Osteoblast (primary cell): ENCODE data around the gene CACNG5. TPM values are rescaled to one million over a fixed set of nuclear protein-coding genes. Genes with fewer than 3 reads are reported as not detected.

Source experiments
- DNase-seq: peaks from one replicate; pipeline ENCODE4 v3.0.0; 2011; ENCODE audit warnings: low spot score, mixed read lengths; ENCODE audit not compliant: insufficient read length; ENCODE audit errors: missing footprints
- H2AFZ ChIP-seq: 2 replicates; pipeline ENCODE4 v1.6.0; 2011; ENCODE audit warnings: mild to moderate bottlenecking, low read length
- H3K27ac ChIP-seq: 2 replicates; pipeline ENCODE4 v1.5.1; 2011; ENCODE audit warnings: mild to moderate bottlenecking, low read depth, low read length, moderate library complexity
- H3K27me3 ChIP-seq: 2 replicates; pipeline ENCODE4 v1.6.0; 2012; ENCODE audit warnings: mild to moderate bottlenecking, control low read depth, inconsistent platforms, low read length, moderate library complexity; ENCODE audit not compliant: insufficient read depth
- H3K36me3 ChIP-seq: 2 replicates; pipeline ENCODE4 v1.5.1; 2011; ENCODE audit warnings: mild to moderate bottlenecking, low read length, control low read depth, moderate library complexity; ENCODE audit not compliant: insufficient read depth
- H3K4me1 ChIP-seq: 2 replicates; pipeline ENCODE4 v1.5.1; 2011; ENCODE audit warnings: mild to moderate bottlenecking, low read length, control low read depth, moderate library complexity; ENCODE audit not compliant: insufficient read depth
- H3K4me2 ChIP-seq: 2 replicates; pipeline ENCODE4 v1.6.0; 2011; ENCODE audit warnings: mild to moderate bottlenecking, low read length; ENCODE audit not compliant: insufficient read depth
- H3K4me3 ChIP-seq: fragments of 200-600 bp; sonication (generic); 3 replicates; pipeline ENCODE4 v1.5.1; 2012; ENCODE audit warnings: mild to moderate bottlenecking, low read length, inconsistent platforms; ENCODE audit not compliant: insufficient read depth
- H3K79me2 ChIP-seq: 2 replicates; pipeline ENCODE4 v1.6.0; 2012; ENCODE audit warnings: mild to moderate bottlenecking, low read length, control low read depth, inconsistent platforms; ENCODE audit not compliant: insufficient read depth
- H3K9me3 ChIP-seq: 2 replicates; pipeline ENCODE4 v1.5.1; 2011; ENCODE audit warnings: low read depth, low read length, control low read depth
- H4K20me1 ChIP-seq: 2 replicates; pipeline ENCODE4 v1.6.0; 2012; ENCODE audit warnings: mild to moderate bottlenecking, low read length, control low read depth; ENCODE audit not compliant: insufficient read depth
- CTCF ChIP-seq: IDR thresholded peaks from 2 replicates; pipeline ENCODE4 v1.5.1; 2011; ENCODE audit warnings: mild to moderate bottlenecking, low read depth, low read length, moderate library complexity; ENCODE audit errors: extremely low read depth
- total RNA-seq: library from RNA; depleted of rRNA; stranded (reverse); fragments of >200 nt; gene quantifications from 2 replicates; pipeline ENCODE4 v1.2.3, GENCODE V29; 2012

The CACNG5 gene
- total RNA-seq, 1 donor: not detected

DNA sequence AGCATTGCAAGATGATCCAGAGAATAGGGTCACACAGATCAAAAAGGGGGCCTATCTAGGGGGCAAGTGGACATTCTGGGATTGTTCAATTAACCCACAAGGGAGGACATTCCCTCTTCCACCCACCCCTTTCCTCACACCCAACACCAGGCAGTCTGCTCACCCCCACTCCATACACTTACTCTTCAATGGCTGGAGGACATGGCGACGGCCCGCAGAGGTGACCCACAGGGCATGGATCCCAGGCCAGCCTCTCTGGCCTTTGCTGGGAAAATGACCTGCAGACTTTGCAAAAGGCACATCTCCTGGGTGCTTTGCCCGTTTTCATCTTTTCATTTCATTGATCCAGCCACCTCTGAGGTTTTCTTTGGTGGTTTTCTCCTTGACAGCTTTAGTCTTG, 1.7 kb upstream of the CACNG5 start:
- DNase-seq: no peak
- H3K4me1 ChIP-seq: no peaks in the 10 kb centered on the region
- no peak for TF ChIP-seq CTCF
- no peak overlapping the region for H2AFZ ChIP-seq
- no peaks in the 10 kb centered on the region for H3K9me3 ChIP-seq
- no peaks in the 10 kb centered on the region for H3K36me3 ChIP-seq
- no peak overlapping the region for H3K4me3 ChIP-seq
- no peak overlapping the region for H3K4me2 ChIP-seq
- H4K20me1 ChIP-seq: no peaks in the 10 kb centered on the region
- no peaks in the 10 kb centered on the region for H3K79me2 ChIP-seq
- H3K27me3 ChIP-seq: peaks cover 44% of the 10 kb centered on the region
- H3K27ac ChIP-seq: no peak overlapping the region

DNA sequence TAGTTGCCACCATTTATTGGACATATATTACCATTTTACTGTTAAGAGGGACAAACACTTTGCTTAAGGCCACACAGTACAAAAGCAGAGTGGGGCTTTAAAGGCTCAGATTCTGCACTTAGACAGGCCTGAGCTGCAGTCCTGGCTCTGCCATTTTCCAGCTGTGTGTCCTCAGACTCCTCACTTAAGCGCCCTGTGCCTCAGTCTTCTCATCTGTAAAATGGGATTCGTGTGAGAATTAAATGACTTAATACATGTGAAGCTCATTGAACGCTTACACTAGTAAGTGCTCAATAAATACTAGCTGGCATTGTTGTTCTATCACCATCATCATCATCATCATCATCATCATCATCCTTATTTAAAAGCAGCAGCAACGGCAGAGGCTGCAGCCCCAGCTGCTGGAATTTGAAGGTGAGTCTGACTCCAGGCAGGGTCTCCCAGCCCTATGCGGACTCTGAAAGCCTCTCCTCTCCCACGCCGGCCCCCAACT, 445 bp upstream of the CACNG5 start:
- no peak overlapping the region for H3K4me3 ChIP-seq
- no peak for TF ChIP-seq CTCF
- H3K36me3 ChIP-seq: no peaks in the 10 kb centered on the region
- H2AFZ ChIP-seq: no peak overlapping the region
- H3K27me3 ChIP-seq: peaks cover 44% of the 10 kb centered on the region
- no peak overlapping the region for H3K27ac ChIP-seq
- no peaks in the 10 kb centered on the region for H3K4me1 ChIP-seq
- no peaks in the 10 kb centered on the region for H3K9me3 ChIP-seq
- no peaks in the 10 kb centered on the region for H4K20me1 ChIP-seq
- H3K79me2 ChIP-seq: no peaks in the 10 kb centered on the region
- H3K4me2 ChIP-seq: no peak overlapping the region
- DNase-seq: peak; percentile 30

DNA sequence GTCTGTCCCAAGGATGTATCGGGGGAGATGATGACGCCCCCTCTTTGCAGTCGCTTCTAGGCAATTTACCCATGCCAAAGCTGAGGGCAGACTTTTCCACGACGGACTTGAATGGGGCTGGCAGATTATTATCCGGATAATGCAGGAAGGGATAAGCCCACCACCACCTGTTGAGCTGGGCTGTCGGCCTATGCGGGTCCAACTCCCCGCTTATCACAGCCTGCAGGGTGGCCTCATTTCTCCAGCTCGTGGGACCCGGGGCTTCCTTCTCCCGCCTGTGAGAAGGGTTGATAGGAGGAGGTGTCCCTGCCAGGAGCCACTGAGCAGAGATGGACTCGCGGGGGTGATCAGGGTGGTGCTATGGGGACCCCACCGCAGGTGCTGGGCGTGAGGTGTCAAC, 559 bp downstream of the CACNG5 start:
- no peak overlapping the region for H2AFZ ChIP-seq
- no peaks in the 10 kb centered on the region for H3K4me1 ChIP-seq
- H4K20me1 ChIP-seq: no peaks in the 10 kb centered on the region
- H3K27ac ChIP-seq: no peak overlapping the region
- no peak for TF ChIP-seq CTCF
- H3K79me2 ChIP-seq: no peaks in the 10 kb centered on the region
- H3K9me3 ChIP-seq: no peaks in the 10 kb centered on the region
- no peak overlapping the region for H3K4me3 ChIP-seq
- H3K27me3 ChIP-seq: peaks cover 44% of the 10 kb centered on the region
- H3K4me2 ChIP-seq: no peak overlapping the region
- H3K36me3 ChIP-seq: no peaks in the 10 kb centered on the region
- peak; percentile 53 for DNase-seq

GRCh38 chr17:66836063-66837005, 1.4 kb downstream of the CACNG5 start:
- no peak for TF ChIP-seq CTCF
- H3K27ac ChIP-seq: no peak overlapping the region
- peaks cover 48% of the 10 kb centered on the region for H3K27me3 ChIP-seq
- no peaks in the 10 kb centered on the region for H3K9me3 ChIP-seq
- no peak for DNase-seq
- H3K79me2 ChIP-seq: no peaks in the 10 kb centered on the region
- no peak overlapping the region for H3K4me3 ChIP-seq
- no peaks in the 10 kb centered on the region for H4K20me1 ChIP-seq
- no peak overlapping the region for H3K4me2 ChIP-seq
- H3K4me1 ChIP-seq: no peaks in the 10 kb centered on the region
- no peak overlapping the region for H2AFZ ChIP-seq
- no peaks in the 10 kb centered on the region for H3K36me3 ChIP-seq
